GM18508 (cell line): ENCODE measurements around the gene MPP1.

Source experiments
- ATAC-seq: cut with Tn5 transposase; IDR thresholded peaks from one replicate; pipeline ENCODE4 v1.9.1; 2021; ENCODE audit warnings: moderate number of reproducible peaks; ENCODE audit not compliant: insufficient read depth, unreplicated experiment

The MPP1 gene

GRCh38 chrX:154779261-154779660 is 26.0 kb downstream of the MPP1 start:
- no peak for ATAC-seq

GRCh38 chrX:154776753-154777152 is 28.5 kb downstream of the MPP1 start:
- ATAC-seq = no peak

DNA sequence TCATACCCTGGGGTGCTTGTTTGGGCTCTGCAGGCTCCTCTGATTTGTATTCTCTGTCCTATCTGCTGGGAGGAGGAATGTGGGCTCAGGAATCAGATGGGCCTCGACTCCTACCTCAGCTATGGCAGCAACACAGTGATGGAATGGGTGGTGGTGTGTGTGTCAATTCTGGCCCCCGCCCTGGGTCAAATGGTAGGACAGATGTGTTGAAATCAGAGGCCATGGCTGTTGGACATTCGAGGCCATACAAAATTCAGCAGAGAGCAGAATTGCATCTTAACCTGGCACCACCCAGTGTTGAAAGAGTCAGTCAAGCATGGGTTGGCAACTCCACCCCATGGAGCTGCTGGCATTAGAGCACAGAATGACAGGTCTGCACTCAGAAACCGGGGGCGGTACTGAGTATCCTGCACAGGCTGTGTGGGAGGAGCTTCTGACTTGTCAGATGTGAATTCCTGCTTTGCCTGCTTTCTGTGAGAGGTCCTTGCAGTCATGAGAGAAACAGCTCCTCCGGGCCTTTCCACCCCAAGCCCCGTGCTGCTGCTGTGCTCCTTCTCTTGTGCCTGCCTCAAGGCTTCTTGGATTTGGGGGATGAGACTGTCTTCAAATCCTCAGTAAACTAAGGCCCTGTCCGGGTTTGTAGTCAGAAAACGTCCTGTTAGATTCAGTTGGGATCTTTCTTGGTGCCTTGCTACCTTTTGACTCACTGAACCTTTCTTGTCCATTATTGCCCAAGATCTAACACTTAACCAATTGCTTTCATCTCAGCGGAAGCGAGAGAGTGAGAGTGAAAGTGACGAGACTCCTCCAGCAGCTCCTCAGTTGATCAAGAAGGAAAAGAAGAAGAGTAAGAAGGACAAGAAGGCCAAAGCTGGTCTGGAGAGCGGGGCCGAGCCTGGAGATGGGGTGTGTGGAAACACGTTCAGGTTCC is 29.6 kb downstream of the MPP1 start:
- no peak for ATAC-seq

DNA sequence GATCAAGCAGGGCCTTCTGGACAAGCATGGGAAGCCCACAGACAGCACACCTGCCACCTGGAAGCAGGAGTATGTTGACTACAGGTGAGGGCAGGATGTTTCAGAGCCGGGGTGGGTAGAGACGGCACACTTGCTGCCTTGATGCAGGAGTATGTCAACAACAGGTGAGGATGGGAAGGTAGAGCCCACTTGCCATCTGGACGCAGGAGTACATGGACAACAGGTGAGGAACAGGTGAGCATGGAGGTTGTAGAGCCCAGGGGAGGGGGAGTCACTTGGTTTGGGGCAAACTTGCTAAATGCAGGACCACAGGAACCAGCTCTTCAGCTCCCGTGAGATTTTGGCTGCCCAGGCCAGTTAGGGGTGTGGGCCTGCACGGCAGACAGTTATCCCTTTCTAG is 30.7 kb downstream of the MPP1 start:
- no peak for ATAC-seq

DNA sequence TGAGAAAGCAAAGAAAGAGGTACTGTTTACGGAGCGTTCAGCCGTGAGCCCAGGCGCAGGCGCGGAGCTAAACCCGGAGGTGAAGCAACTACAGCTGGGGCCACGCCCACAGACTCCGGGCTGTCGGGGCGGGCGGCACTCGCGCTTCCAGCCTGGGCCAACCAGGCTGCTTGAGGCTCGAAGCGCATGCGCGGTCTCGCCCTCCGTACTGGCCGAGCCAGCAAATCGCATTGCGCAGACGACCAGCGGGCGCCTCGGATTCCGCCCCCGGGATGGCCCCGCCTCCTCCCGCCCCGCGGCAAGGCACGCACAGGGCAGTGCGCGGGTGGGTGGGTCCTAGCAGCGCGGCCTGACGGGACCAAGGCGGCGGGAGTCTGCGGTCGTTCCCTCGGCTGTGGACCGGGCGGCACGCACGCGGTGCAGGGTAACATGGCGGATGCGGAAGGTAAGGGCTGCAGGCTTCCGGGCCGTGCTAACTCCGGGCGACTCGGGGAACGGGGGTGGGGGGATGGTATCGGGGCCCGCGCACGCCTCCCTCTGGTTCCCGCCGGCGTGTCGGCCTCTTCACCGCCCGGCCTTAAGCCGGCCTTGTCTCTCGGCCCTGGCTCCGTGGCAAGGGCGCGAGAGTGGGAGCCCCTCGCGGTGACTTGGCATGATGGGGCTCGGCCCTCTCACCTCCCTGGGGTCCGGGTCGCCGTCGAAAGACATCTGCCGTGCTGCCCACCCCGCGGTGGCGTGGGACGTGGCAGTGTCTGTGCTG is 42.6 kb downstream of the MPP1 start, which contains the start of gene DKC1:
DKC1 (plus strand) TSS at position 328 of the 760 bp plus-strand sequence; CDS start at position 430, 102 bp downstream.
- peak; percentile 77 for ATAC-seq

- no peak for ATAC-seq
Observed at GRCh38 chrX:154761977-154762536, 43.2 kb downstream of the MPP1 start.

GRCh38 chrX:154758696-154759095 is 46.6 kb downstream of the MPP1 start:
- no peak for ATAC-seq

DNA sequence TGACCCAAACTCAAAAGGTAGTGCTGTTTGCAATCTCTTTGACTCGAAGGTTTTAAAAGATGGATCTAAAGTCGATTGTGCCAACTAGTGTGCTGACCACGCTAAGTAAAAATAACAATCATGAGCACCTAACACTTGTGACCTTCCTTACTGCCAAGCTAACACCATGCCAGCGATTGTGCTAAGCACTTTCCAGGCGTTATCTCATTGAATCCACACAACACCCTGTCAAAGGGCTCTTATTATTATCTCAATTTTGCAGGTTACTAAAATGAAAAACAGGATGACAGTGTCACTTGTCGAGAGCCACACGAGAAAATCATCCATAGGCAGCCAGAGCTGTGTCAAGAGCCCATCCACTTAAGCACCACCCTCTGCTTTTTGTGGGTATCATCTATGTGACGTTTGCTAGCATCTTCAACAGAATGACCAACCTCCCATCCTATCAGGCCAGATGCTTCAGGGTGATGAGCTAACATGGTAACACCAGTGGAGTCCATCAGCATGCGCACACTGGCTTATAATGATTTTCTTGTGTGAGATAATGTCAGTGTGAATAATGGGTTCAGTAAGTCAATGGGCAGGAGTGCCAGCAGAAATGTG is 53.5 kb downstream of the MPP1 start:
- ATAC-seq = no peak

DNA sequence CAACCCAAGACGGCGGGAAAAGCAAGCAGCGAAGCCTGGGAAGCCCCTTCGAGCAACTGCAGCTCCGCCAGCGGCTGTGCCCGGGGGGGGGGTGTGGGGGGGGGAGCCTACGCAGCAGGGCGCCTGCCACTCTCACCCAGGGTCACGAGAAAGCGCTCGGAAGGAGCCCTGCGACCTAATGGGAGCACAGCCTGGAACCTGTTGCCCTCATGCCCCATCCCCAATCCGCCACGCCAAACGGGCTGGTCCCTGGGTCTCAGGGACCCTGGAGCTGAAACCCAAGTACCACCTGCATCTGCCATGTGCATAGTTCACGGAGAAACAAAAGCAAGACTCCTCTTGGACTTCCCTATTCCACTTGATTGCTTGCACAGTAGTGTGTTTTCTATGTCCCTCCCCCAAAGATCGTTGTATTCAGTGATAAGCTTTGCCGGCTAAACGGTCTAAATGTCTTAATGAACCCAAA is 54.0 kb downstream of the MPP1 start:
- no peak for ATAC-seq

DNA sequence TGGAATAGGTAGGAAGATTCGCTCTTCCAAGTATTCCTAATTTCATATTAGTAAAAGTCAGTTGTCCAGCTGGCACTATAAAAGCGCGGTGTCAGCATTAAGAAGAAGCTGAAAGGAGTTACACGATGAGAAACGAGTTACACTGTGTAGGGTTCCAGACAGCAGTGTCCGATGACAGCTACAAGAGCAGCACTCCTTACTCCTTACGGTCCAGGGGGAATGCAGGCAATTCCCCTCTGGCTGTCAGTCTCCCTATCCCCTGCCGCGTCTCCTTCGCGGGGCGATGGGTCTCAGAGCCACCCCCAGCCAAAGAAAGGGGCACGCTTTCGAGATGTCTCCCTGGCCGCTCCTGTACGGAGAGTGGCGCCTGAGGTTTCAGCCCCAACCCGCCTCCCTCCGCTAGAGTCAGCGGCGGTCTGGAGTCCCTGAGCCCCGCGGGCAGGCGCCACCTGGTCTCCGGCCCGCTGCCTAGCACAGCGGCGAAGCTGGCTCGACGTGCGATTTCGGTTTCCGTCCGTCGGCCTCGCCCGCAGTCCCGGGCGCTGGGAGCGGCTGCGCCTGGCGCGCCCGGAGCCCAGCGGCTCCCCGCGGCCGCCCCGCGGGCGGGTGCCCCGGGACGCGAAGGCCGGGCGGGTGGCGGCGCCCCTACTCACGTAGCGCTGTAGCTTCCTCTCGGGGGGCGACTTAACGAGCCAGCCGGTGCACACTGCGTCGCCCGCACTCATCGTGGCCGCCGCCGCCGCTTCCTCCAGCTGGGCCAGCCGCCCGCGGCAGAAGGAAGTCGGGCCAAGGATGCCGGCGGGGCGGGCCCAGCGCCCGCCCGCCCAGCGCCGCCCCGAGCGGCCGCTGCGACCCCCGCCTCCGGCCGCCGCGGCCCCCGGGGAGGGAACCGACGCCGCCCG is 54.7 kb downstream of the MPP1 start, which contains the start of gene GAB3:
GAB3 (minus strand) TSS at position 777 of the 902 bp plus-strand sequence; CDS start at position 725, 52 bp downstream.
- no peak for ATAC-seq

- ATAC-seq = no peak
Observed at GRCh38 chrX:154749856-154750255, 55.4 kb downstream of the MPP1 start.

DNA sequence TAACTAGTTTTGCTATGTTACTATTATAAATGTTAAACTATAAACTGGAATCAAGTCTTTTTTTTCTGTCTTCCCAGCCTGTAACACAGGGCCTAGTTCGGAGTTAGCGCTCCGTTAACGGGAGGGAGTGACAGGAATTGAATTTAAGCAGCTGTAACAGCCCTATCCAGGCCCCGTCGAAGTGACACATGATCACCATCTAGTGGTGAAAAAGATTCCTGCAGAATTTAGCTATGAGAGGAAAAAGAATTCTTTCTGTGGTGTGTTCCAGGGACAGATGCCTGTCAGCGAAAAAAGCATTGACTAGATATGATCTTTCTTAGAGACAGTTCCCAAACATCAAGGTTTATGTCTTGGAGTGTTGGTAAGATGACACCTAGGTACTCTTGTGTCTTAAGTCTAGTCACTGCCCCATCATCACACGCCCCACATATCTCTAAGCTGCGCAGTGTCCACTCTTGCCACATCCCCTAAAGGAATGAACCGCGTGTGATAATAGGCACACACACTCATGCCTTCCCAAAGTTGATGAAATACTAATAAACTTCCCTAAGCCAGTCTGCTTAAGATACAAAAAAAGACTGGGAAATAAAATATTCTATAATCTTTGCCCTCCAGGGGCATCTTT is 56.5 kb downstream of the MPP1 start:
- ATAC-seq = no peak

GRCh38 chrX:154742613-154743012 is 62.7 kb downstream of the MPP1 start:
- no peak for ATAC-seq

GRCh38 chrX:154739952-154740465 is 65.3 kb downstream of the MPP1 start:
- no peak for ATAC-seq

DNA sequence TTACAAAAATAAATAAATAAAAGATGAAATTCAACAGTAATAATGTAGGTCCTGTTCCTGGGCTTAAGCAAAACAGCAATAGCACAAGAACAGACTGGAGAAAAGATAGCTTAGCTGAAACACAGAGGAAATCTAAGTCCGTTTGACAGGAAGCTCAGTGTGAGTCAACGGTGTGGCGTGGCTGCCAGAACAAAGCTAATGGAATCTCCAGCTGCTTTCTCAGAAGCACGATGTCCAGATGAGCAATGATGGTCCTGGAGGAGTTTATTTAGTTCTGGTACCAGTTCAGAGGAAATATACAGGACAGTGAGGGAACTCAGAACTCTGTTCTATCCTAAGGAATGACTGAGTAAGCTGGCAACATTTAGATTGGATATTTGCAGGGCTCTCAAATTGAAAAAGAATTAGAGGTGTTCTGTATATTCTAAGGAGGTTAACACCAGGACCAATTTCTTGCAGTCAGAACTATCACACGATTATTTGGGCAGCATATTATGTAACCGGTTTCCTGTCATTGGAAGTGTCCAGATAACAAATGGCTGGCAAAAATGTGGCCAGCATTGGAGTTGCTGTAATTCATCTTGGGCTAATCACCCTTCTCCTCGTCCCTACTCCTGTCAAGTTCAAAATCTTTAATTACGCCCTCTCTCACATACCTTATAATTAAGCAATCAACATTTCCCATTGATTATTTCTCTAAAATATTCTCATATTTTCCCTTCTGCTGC is 67.1 kb downstream of the MPP1 start:
- no peak for ATAC-seq

GRCh38 chrX:154737136-154737535 is 68.1 kb downstream of the MPP1 start:
- ATAC-seq = no peak

DNA sequence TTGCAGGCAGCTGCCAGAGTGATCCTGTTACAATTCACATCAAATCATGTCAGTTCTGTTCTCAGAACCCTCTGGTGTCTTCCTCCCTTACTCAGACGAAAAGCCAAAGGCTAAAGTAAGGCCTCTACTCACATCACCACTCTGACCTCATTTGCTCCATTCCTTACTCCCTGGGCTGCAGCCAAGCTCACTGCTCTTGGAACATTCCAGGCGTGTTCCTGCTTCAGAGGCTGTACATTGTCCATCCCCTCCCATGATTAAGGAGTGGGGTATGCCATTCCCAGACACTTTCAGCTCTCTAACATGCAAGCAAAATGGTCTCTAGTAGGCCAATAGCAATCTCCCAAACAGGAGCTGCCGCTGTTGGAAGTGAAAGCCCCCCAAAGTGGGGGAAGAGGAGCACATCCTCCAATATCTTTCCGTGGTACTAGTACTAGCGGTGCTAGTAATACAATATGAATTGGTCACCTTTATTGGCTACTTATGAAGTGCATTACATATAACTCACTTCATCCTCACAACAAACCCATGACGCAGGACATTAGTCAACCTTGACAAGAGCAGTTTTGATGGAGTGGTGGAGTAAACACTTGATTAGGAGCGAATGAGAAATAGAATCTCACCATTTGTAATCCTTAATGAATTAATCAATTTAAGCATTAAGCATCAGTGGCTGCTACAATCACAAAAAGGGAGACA is 69.4 kb downstream of the MPP1 start:
- ATAC-seq = no peak
